Ishikawa (cell line): ENCODE measurements around the gene WDR41.

ENCODE experiments used
- CEBPB ChIP-seq: IDR thresholded peaks from 2 replicates; pipeline ENCODE4 v1.6.1; 2012
- CREB1 ChIP-seq: IDR thresholded peaks from 2 replicates; pipeline ENCODE4 v1.6.1; 2012; ENCODE audit warnings: low read depth
- EGR1 ChIP-seq: IDR thresholded peaks from 2 replicates; pipeline ENCODE4 v1.6.1; 2012
- EP300 ChIP-seq: IDR thresholded peaks from 2 replicates; pipeline ENCODE4 v1.6.1; 2012; ENCODE audit warnings: borderline replicate concordance
- FOXM1 ChIP-seq: IDR thresholded peaks from 2 replicates; pipeline ENCODE4 v1.6.1; 2012; ENCODE audit warnings: low read depth, borderline replicate concordance
- NFIC ChIP-seq: IDR thresholded peaks from 2 replicates; pipeline ENCODE4 v1.6.1; 2012
- RAD21 ChIP-seq: IDR thresholded peaks from 2 replicates; pipeline ENCODE4 v1.6.1; 2012; ENCODE audit warnings: low read depth
- TAF1 ChIP-seq: IDR thresholded peaks from 2 replicates; pipeline ENCODE4 v1.6.1; 2012; ENCODE audit warnings: low read depth, mild to moderate bottlenecking
- TCF12 ChIP-seq: IDR thresholded peaks from 2 replicates; pipeline ENCODE4 v1.6.1; 2012; ENCODE audit warnings: low read depth
- TEAD4 ChIP-seq: IDR thresholded peaks from 2 replicates; pipeline ENCODE4 v1.6.1; 2012
- YY1 ChIP-seq: IDR thresholded peaks from 2 replicates; pipeline ENCODE4 v1.6.1; 2012; ENCODE audit warnings: low read depth
- ZBTB7A ChIP-seq: IDR thresholded peaks from 2 replicates; pipeline ENCODE4 v1.6.1; 2012; ENCODE audit warnings: low read depth
- TF ChIP-seq, protein P1 (sequence below): IDR thresholded peaks from 2 replicates; pipeline ENCODE4 v1.6.1; 2012; ENCODE audit warnings: low read depth, mild to moderate bottlenecking
- TF ChIP-seq, protein P2 (sequence below): IDR thresholded peaks from 2 replicates; pipeline ENCODE4 v1.6.1; 2012
- TF ChIP-seq, protein P3 (sequence below): IDR thresholded peaks from 2 replicates; pipeline ENCODE4 v1.6.1; 2012

Gene WDR41

DNA sequence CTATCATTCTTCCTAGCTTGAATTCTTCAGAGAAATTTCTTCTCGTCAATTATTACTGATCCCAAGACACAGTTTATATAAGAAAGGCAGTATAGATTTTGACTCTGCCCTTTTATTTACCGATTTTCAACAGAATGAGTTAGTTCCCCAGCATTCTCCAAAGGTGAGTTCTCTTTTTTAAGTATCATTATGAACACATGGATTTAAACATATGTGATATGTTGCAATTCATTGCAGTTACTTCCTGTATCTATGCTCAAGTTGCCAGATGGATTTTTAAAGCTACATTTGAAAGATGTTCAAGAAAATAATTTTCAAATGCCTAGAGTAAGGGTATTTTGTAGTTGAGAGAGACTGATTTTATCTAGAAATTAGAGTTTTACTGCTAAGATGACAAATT, 8.4 kb downstream of the WDR41 start:
- TF ChIP-seq, protein P1, sequence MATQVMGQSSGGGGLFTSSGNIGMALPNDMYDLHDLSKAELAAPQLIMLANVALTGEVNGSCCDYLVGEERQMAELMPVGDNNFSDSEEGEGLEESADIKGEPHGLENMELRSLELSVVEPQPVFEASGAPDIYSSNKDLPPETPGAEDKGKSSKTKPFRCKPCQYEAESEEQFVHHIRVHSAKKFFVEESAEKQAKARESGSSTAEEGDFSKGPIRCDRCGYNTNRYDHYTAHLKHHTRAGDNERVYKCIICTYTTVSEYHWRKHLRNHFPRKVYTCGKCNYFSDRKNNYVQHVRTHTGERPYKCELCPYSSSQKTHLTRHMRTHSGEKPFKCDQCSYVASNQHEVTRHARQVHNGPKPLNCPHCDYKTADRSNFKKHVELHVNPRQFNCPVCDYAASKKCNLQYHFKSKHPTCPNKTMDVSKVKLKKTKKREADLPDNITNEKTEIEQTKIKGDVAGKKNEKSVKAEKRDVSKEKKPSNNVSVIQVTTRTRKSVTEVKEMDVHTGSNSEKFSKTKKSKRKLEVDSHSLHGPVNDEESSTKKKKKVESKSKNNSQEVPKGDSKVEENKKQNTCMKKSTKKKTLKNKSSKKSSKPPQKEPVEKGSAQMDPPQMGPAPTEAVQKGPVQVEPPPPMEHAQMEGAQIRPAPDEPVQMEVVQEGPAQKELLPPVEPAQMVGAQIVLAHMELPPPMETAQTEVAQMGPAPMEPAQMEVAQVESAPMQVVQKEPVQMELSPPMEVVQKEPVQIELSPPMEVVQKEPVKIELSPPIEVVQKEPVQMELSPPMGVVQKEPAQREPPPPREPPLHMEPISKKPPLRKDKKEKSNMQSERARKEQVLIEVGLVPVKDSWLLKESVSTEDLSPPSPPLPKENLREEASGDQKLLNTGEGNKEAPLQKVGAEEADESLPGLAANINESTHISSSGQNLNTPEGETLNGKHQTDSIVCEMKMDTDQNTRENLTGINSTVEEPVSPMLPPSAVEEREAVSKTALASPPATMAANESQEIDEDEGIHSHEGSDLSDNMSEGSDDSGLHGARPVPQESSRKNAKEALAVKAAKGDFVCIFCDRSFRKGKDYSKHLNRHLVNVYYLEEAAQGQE, result no peak
- TF ChIP-seq EGR1, result no peak
- no peak for TF ChIP-seq RAD21
- TF ChIP-seq TEAD4, result no peak
- TF ChIP-seq, protein P2, sequence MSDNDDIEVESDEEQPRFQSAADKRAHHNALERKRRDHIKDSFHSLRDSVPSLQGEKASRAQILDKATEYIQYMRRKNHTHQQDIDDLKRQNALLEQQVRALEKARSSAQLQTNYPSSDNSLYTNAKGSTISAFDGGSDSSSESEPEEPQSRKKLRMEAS, result no peak
- TF ChIP-seq NFIC, result no peak
- TF ChIP-seq CEBPB, result no peak
- TF ChIP-seq ZBTB7A, result no peak
- no peak for TF ChIP-seq CREB1
- no peak for TF ChIP-seq EP300
- TF ChIP-seq TCF12, result no peak
- TF ChIP-seq YY1, result no peak
- TF ChIP-seq, protein P3, sequence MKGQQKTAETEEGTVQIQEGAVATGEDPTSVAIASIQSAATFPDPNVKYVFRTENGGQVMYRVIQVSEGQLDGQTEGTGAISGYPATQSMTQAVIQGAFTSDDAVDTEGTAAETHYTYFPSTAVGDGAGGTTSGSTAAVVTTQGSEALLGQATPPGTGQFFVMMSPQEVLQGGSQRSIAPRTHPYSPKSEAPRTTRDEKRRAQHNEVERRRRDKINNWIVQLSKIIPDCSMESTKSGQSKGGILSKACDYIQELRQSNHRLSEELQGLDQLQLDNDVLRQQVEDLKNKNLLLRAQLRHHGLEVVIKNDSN, result no peak

DNA sequence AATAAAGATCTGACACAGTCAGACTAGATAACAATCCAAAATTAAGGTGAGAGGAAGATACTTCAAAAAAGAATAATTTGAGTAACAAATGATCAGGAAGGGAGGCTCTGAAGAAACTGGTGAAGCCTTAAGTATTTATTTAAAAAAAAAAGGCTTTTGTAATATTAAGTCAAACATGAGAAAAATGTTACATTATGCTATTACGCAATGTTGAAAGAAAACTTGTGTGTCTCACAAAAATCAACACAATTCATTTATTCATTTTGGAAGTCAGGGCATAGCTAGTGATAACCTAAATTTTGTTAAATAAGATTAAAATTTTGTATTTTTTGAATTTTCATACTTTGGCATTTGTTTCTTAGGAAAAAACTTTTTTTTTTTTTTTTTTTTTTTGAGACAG, 28.2 kb downstream of the WDR41 start:
- TF ChIP-seq, protein P2, result no peak
- TF ChIP-seq RAD21, result no peak
- TF ChIP-seq TEAD4, result no peak
- TF ChIP-seq ZBTB7A, result no peak
- TF ChIP-seq, protein P1, result no peak
- no peak for TF ChIP-seq NFIC
- no peak for TF ChIP-seq YY1
- TF ChIP-seq EP300, result no peak
- TF ChIP-seq CEBPB, result no peak
- TF ChIP-seq EGR1, result no peak
- TF ChIP-seq FOXM1, result no peak
- no peak for TF ChIP-seq CREB1
- TF ChIP-seq TCF12, result no peak

DNA sequence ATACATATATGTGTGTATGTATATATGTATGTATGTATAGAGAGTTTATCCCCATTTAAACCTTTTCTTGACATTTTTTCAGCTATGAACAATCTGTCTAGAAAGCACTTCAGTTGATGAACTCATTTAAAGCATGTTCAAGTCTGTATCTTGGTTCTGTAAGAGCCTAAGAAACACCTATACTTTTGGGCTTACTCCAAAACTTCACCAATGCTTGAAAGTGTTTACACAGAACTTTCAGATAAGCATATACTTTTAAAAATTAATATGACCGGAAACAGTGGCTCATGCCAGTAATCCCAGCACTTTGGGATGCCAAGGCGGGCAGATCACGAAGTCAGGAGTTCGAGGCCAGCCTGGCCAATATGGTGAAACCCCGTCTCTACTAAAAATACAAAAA, 30.8 kb downstream of the WDR41 start:
- TF ChIP-seq TCF12, result no peak
- TF ChIP-seq, protein P2, result no peak
- TF ChIP-seq FOXM1, result no peak
- TF ChIP-seq, protein P3, result no peak
- no peak for TF ChIP-seq TAF1
- TF ChIP-seq TEAD4, result no peak
- no peak for TF ChIP-seq RAD21
- no peak for TF ChIP-seq YY1
- TF ChIP-seq CREB1, result no peak
- no peak for TF ChIP-seq CEBPB

DNA sequence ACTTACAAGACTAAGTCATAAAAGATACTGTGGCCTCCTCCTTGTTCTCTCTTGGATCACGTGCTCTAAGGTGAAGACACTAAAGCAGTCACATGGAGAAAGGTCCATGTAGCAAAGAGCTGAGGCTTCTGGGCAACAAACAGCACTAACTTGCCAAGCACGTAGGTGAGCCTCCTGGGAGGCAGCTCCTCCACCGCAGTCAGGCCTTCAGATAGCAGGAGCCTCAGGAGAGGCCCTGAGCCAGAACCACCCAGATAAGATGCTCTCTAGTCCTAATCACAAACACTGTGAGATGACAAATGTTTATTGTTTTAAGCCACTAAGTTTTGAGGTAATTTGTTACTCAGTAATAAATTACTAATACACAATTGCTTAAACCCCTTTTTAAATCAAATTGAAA, 38.0 kb downstream of the WDR41 start:
- TF ChIP-seq CEBPB, result no peak
- TF ChIP-seq, protein P2, result no peak

DNA sequence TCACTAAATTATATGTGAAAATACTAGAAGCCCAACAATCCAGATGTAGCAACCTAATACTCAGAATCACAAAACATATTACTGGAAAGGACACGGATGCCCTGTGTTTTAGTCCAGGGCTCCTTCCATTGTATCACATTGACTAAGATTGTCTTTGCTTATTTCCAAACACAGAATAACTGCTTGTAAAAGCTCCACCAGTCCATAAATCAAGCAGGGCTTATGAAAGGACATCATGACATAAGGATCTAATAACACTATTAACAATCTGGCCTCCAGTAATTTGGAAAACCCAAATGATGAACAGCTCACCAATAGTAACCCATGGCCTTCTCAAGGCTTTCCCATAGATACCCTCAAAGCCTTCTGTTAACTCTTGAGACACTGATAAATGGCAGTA, 39.8 kb downstream of the WDR41 start:
- TF ChIP-seq, protein P3, result no peak
- TF ChIP-seq, protein P2, result no peak
- no peak for TF ChIP-seq ZBTB7A
- TF ChIP-seq EP300, result no peak
- no peak for TF ChIP-seq TEAD4
- no peak for TF ChIP-seq TCF12
- no peak for TF ChIP-seq CEBPB
- TF ChIP-seq CREB1, result no peak

DNA sequence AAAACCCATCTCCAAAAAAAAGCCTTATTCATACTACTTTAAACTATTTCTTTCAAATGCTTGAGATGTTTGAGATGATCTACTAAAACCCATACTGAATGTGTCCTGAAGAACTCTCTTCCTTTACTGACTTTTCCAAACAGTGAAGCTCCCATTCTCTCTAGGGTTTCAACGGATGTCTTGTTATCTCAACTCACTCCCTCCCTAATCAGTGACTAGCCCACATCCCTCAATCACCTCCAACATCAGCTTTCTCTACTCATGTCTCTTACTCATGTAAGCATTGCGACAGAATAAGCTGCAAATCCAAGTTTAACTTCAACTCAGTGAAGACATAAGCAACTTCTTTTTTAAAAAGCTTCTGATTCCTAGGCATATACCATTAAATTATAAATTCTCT, 42.1 kb downstream of the WDR41 start:
- no peak for TF ChIP-seq EP300
- TF ChIP-seq, protein P2, result no peak
- TF ChIP-seq NFIC, result no peak
- no peak for TF ChIP-seq TCF12
